ENCODE results near the gene THEMIS2.
A peak's percentile ranks its signal among the peaks of the same experiment; 100 is the strongest.
"Not testable (repeated sequence)": the region's sequence is repeated elsewhere in the genome, so short reads cannot be mapped to it uniquely, and the experiment has no call there.

THEMIS2 gene

GRCh38 chr1:27863538-27863915, 8.8 kb upstream of the THEMIS2 start:
- DNase-seq: no peak

- DNase-seq: peak; percentile 45
Observed at GRCh38 chr1:27864264-27864895, 8.0 kb upstream of the THEMIS2 start.

- DNase-seq: no peak
Observed at GRCh38 chr1:27865821-27866220, 6.5 kb upstream of the THEMIS2 start.

GRCh38 chr1:27868556-27868931, 3.8 kb upstream of the THEMIS2 start:
- no peak for DNase-seq

GRCh38 chr1:27868932-27869718, 3.2 kb upstream of the THEMIS2 start:
- peak; percentile 81 for DNase-seq

GRCh38 chr1:27869719-27870085, 2.6 kb upstream of the THEMIS2 start:
- no peak for DNase-seq

GRCh38 chr1:27871076-27871475, 1.3 kb upstream of the THEMIS2 start:
- DNase-seq: not testable (repeated sequence)

GRCh38 chr1:27872802-27873551, 633 bp downstream of the THEMIS2 start:
- no peak for DNase-seq

GRCh38 chr1:27873671-27874384, 1.5 kb downstream of the THEMIS2 start:
- no peak for DNase-seq

- no peak for DNase-seq
Observed at GRCh38 chr1:27876341-27877114, 4.2 kb downstream of the THEMIS2 start.

- DNase-seq: no peak
Observed at GRCh38 chr1:27877115-27877416, 4.7 kb downstream of the THEMIS2 start.

GRCh38 chr1:27878039-27878438, 5.7 kb downstream of the THEMIS2 start:
- no peak for DNase-seq

GRCh38 chr1:27878787-27879335, 6.5 kb downstream of the THEMIS2 start:
- DNase-seq: no peak

- DNase-seq: no peak
Observed at GRCh38 chr1:27879374-27880082, 7.2 kb downstream of the THEMIS2 start.

GRCh38 chr1:27882543-27882903, 10.2 kb downstream of the THEMIS2 start:
- DNase-seq: no peak

- no peak for DNase-seq
Observed at GRCh38 chr1:27883536-27883935, 11.2 kb downstream of the THEMIS2 start.

- DNase-seq: no peak
Observed at GRCh38 chr1:27884006-27884954, 11.9 kb downstream of the THEMIS2 start.

- DNase-seq: no peak
Observed at GRCh38 chr1:27885114-27885528, 12.8 kb downstream of the THEMIS2 start.

GRCh38 chr1:27885621-27886352, 13.4 kb downstream of the THEMIS2 start:
- no peak for DNase-seq

- no peak for DNase-seq
Observed at GRCh38 chr1:27886353-27886679, 14.0 kb downstream of the THEMIS2 start.

All from CD4-positive, alpha-beta T cell treated with Interleukin-10 for 1 hour (primary cell).